ENCODE results near the gene SORCS2.

GRCh38 chr4:7654550-7655445 is 462.5 kb downstream of the SORCS2 start:
- no peak for TF ChIP-seq CTCF (IDR thresholded peaks at IDR 0.05)
- TF ChIP-seq EZH2 (IDR thresholded peaks at IDR 0.05; ENCODE audit: borderline replicate concordance, insufficient read depth, low read depth, low read length, poor library complexity, severe bottlenecking) = no peak
